ENCODE data around the gene LYRM4. TPM values are rescaled to one million over a fixed set of nuclear protein-coding genes. Genes with fewer than 3 reads are reported as not detected.

Gene LYRM4
- total and polyA plus RNA-seq, 7 donors: 11.3 to 21.1 (median 16.1) TPM

GRCh38 chr6:5088780-5089179 lies 172.0 kb downstream of the LYRM4 start:
- H3K4me3 ChIP-seq: no peak overlapping the region
- WGBS, 3 donors: 64 to 89% (median 83%) methylated on average over 3 of the region's 3 CpGs
- no peaks in the 10 kb centered on the region for H3K9me3 ChIP-seq
- TF ChIP-seq CTCF (IDR thresholded peaks at IDR 0.05): no peak
- no peak overlapping the region for H3K27ac ChIP-seq
- DNase-seq (no peak), ATAC-seq (no peak)
- intact Hi-C loops (cut with DNase I): no loop called here
- H3K36me3 ChIP-seq (ENCODE audit: insufficient read depth in 1 of 2, low read depth in 1 of 2): no peaks in the 10 kb centered on the region
- H3K4me1 ChIP-seq: peaks cover 3% of the 10 kb centered on the region
- H3K27me3 ChIP-seq (ENCODE audit: insufficient read depth in 3 of 3, low read length in 2 of 3): peaks cover 0 to 28% (median 7%) of the 10 kb centered on the region in 3 donors

- ATAC-seq (no peak), DNase-seq (peak; percentile 42 to 61)
- no peak overlapping the region for H3K4me3 ChIP-seq
- H3K27ac ChIP-seq: no peak overlapping the region
- peaks cover 0 to 28% (median 7%) of the 10 kb centered on the region in 3 donors for H3K27me3 ChIP-seq (ENCODE audit: insufficient read depth in 3 of 3, low read length in 2 of 3)
- H3K36me3 ChIP-seq (ENCODE audit: insufficient read depth in 1 of 2, low read depth in 1 of 2): no peaks in the 10 kb centered on the region
- H3K9me3 ChIP-seq: no peaks in the 10 kb centered on the region
- intact Hi-C loops (cut with DNase I): no loop called here
- 91 to 95% (median 95%) methylated on average over 19 of the region's 19 CpGs for WGBS, 3 donors
- TF ChIP-seq CTCF (IDR thresholded peaks at IDR 0.05): no peak
- peaks cover 3% of the 10 kb centered on the region for H3K4me1 ChIP-seq
These were observed 173.4 kb downstream of the LYRM4 start for GRCh38 chr6:5087389-5087788.

GRCh38 chr6:5086294-5086890 lies 174.4 kb downstream of the LYRM4 start:
- intact Hi-C loops (cut with DNase I): no loop called here
- DNase-seq (peak in 1 of 2 donors; percentile 61), ATAC-seq (no peak)
- 35 to 51% (median 35%) methylated on average over 50 to 56 of the region's 56 CpGs for WGBS, 3 donors
- Histone ChIP-seq H3K27ac (no peak overlapping the region), H3K36me3 (ENCODE audit: insufficient read depth in 1 of 2, low read depth in 1 of 2) (no peaks in the 10 kb centered on the region), H3K4me3 (peak overlapping the region; percentile 84), H3K27me3 (ENCODE audit: insufficient read depth in 3 of 3, low read length in 2 of 3) (peaks cover 0 to 28% (median 5%) of the 10 kb centered on the region in 3 donors), H3K9me3 (no peaks in the 10 kb centered on the region), H3K4me1 (peaks cover 3% of the 10 kb centered on the region)
- TF ChIP-seq CTCF (IDR thresholded peaks at IDR 0.05): no peak

- peak; percentile 33 to 62 (median 54) for ATAC-seq
- no peaks in the 10 kb centered on the region for H3K9me3 ChIP-seq
- H3K4me1 ChIP-seq: peaks cover 3% of the 10 kb centered on the region
- H3K4me3 ChIP-seq: peak overlapping the region; percentile 84
- no peak for TF ChIP-seq CTCF (IDR thresholded peaks at IDR 0.05)
- no peaks in the 10 kb centered on the region for H3K36me3 ChIP-seq (ENCODE audit: insufficient read depth in 1 of 2, low read depth in 1 of 2)
- intact Hi-C loops (cut with DNase I): no loop called here
- H3K27ac ChIP-seq: peak overlapping the region; percentile 71
- WGBS, 3 donors: 1 to 2% (median 1%) methylated on average over 59 to 74 of the region's 74 CpGs
- peak; percentile 38 to 61 for DNase-seq
- H3K27me3 ChIP-seq (ENCODE audit: insufficient read depth in 3 of 3, low read length in 2 of 3): peaks cover 0 to 27% (median 5%) of the 10 kb centered on the region in 3 donors
These were observed 175.0 kb downstream of the LYRM4 start for GRCh38 chr6:5085648-5086293.
